ENCODE data around the gene MGST2. TPM values are rescaled to one million over a fixed set of nuclear protein-coding genes. Genes with fewer than 3 reads are reported as not detected.

The MGST2 gene
- total RNA-seq, 1 donor from 2014 or later: 43.2 TPM

DNA sequence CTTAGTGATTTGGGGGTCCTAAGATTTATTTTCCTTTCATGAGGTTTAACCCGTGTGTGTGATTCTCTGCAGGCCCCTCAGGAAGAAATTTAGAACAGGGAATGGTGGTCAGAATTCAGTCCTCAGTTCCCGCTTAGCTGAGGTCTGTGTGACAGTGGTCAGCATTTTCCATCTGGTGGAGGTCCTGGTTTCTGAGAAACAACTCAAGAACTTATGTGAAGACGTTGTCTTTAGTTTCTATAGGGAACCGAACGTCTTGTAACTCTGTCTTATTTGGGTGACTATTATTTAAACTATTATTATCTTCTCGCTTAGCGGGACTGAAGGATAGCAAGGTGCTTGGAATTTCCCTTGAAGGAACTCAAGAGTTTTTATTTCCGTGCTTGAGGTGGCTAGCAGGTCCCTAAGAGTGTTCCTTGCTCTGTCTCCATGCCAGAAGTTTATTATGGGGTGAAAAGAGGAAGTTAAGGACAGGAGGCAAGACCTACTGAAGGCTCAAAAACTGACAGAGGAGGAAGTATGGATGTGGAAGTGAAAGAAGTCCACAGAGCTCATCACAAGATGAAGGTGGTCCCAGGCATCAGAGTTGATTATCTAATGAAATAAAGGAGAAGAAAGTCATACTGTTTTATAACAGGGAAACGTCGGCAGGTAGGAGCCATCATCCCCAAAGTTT, 9.4 kb downstream of the MGST2 start:
- Mint-ChIP-seq H3K27me3 (no peaks in the 10 kb centered on the region), H3K27ac (peak overlapping the region; percentile 10), H3K4me1 (ENCODE audit: unreplicated experiment) (peaks cover 18% of the 10 kb centered on the region), H3K9me3 (peaks cover 6% of the 10 kb centered on the region), H3K36me3 (peaks cover 28% of the 10 kb centered on the region), H3K4me3 (no peak overlapping the region)
- no peak for DNase-seq (ENCODE audit: extremely low spot score, unreplicated experiment)
- TF ChIP-seq, protein P1, sequence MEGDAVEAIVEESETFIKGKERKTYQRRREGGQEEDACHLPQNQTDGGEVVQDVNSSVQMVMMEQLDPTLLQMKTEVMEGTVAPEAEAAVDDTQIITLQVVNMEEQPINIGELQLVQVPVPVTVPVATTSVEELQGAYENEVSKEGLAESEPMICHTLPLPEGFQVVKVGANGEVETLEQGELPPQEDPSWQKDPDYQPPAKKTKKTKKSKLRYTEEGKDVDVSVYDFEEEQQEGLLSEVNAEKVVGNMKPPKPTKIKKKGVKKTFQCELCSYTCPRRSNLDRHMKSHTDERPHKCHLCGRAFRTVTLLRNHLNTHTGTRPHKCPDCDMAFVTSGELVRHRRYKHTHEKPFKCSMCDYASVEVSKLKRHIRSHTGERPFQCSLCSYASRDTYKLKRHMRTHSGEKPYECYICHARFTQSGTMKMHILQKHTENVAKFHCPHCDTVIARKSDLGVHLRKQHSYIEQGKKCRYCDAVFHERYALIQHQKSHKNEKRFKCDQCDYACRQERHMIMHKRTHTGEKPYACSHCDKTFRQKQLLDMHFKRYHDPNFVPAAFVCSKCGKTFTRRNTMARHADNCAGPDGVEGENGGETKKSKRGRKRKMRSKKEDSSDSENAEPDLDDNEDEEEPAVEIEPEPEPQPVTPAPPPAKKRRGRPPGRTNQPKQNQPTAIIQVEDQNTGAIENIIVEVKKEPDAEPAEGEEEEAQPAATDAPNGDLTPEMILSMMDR (conservative IDR thresholded peaks at IDR 0.05): no peak

DNA sequence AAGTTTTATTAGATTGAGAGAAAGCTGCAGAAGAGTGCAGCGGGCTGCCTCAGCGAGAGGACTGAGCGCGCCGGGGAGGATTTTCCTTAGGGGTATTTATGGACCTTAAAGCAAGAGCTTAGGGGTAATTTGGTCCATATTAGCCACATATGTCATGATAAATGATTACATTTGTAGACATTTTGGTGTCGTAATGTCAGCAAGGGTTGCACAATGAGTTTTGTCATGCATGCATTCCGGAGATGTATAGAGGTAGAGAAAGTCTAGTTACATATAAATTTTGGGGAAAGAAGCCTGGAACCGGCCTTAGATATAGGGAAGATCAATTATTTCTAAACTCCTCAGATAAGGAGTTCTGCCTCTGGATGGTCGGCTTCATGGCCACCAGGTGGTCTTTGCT, 10.0 kb downstream of the MGST2 start:
- peaks cover 5% of the 10 kb centered on the region for H3K9me3 Mint-ChIP-seq
- peaks cover 30% of the 10 kb centered on the region for H3K36me3 Mint-ChIP-seq
- TF ChIP-seq, protein P1 (conservative IDR thresholded peaks at IDR 0.05): no peak
- no peak overlapping the region for H3K4me3 Mint-ChIP-seq
- H3K27me3 Mint-ChIP-seq: no peaks in the 10 kb centered on the region
- peak overlapping the region; percentile 10 for H3K27ac Mint-ChIP-seq
- no peak for DNase-seq (ENCODE audit: extremely low spot score, unreplicated experiment)
- H3K4me1 Mint-ChIP-seq (ENCODE audit: unreplicated experiment): peaks cover 14% of the 10 kb centered on the region

DNA sequence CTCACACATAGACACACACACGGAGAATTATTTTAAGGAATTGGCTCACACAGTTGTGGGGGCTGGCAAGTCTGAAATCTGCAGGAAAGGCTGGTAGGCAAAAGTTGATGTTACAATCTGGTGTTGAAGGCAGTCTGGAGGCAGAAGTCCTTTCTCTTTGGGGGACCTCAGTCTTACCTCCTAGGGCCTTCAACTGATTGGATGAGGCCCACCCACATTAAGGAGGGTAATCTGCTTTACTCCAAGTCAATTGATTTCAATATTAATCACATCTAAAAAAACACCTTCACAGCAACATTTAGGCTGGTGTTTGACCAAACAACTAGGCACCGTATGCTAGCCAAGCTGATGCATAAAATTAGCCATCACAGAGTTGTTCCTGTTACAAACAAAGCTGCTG, 10.7 kb downstream of the MGST2 start:
- TF ChIP-seq, protein P1 (conservative IDR thresholded peaks at IDR 0.05): no peak
- H3K27ac Mint-ChIP-seq: peak overlapping the region; percentile 90
- H3K9me3 Mint-ChIP-seq: peaks cover 5% of the 10 kb centered on the region
- H3K4me3 Mint-ChIP-seq: no peak overlapping the region
- DNase-seq (ENCODE audit: extremely low spot score, unreplicated experiment): no peak
- peaks cover 11% of the 10 kb centered on the region for H3K4me1 Mint-ChIP-seq (ENCODE audit: unreplicated experiment)
- peaks cover 34% of the 10 kb centered on the region for H3K36me3 Mint-ChIP-seq
- H3K27me3 Mint-ChIP-seq: no peaks in the 10 kb centered on the region

DNA sequence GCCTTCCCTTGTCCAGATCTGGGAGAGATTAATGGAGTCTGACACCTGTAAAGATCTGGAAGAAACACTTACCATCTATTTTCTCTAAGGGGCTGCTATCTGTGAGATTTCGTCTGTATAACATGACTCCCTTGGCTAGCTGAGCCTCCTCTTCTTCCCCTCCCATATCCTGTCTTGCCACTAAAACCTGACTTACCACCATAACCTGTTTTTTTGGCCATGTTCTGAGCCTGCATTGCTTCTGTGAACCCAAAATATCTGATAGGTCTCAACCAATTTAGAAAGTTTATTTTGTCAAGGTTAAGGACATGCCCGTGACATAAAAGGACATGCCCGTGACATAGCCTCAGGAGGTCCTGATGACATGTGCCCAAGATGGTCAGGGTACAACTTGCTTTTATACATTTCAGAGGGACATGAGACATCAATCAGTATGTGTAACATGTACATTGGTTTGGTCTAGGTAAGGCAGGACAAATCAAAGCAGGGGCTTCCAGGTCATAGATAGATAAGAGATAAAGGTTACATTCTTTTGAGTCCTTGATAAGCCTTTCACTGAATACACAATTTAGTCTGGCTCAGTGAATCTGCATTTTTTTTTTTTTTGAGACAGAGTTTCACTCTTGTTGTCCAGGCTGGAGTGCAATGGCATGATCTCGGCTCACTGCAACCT, 11.4 kb downstream of the MGST2 start:
- H3K27ac Mint-ChIP-seq: peak overlapping the region; percentile 90
- no peaks in the 10 kb centered on the region for H3K27me3 Mint-ChIP-seq
- H3K4me3 Mint-ChIP-seq: peak overlapping the region; percentile 58
- no peak for DNase-seq (ENCODE audit: extremely low spot score, unreplicated experiment)
- peaks cover 11% of the 10 kb centered on the region for H3K4me1 Mint-ChIP-seq (ENCODE audit: unreplicated experiment)
- peaks cover 36% of the 10 kb centered on the region for H3K36me3 Mint-ChIP-seq
- TF ChIP-seq, protein P1 (conservative IDR thresholded peaks at IDR 0.05): no peak
- peaks cover 5% of the 10 kb centered on the region for H3K9me3 Mint-ChIP-seq

DNA sequence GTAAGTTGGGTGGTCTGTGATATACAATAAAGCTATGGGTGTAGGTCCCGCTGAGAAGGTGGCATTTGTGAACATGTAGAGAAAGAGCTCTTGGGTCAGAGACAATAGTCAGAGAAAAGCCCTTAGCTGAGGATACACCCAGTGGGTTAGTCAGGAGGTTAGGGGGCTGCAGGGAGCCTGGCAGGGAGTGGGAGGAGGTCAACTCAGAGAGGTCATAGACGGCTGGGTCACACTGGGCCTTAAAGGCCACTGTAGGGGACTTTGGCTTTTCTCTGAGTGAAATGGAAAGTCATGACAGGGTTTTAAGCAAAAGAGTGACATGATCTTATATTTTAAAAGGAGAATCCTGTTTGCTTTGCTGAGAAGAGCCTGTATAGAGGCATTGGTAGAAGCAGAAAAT, 16.7 kb downstream of the MGST2 start:
- H3K27ac Mint-ChIP-seq: no peak overlapping the region
- no peak overlapping the region for H3K4me3 Mint-ChIP-seq
- TF ChIP-seq, protein P1 (conservative IDR thresholded peaks at IDR 0.05): no peak
- H3K9me3 Mint-ChIP-seq: peaks cover 16% of the 10 kb centered on the region
- H3K27me3 Mint-ChIP-seq: no peaks in the 10 kb centered on the region
- peaks cover 57% of the 10 kb centered on the region for H3K36me3 Mint-ChIP-seq
- peaks cover 7% of the 10 kb centered on the region for H3K4me1 Mint-ChIP-seq (ENCODE audit: unreplicated experiment)
- DNase-seq (ENCODE audit: extremely low spot score, unreplicated experiment): no peak

Data from type B pancreatic cell (in vitro differentiated cells).